Measurements from ENCODE around the gene RFX8. TPM values are rescaled to one million over a fixed set of nuclear protein-coding genes. Genes with fewer than 3 reads are reported as not detected.
"Not testable (repeated sequence)": the region's sequence is repeated elsewhere in the genome, so short reads cannot be mapped to it uniquely, and the experiment has no call there.

RFX8 gene
- polyA plus RNA-seq, 1 experiment, result 1.7 TPM

DNA sequence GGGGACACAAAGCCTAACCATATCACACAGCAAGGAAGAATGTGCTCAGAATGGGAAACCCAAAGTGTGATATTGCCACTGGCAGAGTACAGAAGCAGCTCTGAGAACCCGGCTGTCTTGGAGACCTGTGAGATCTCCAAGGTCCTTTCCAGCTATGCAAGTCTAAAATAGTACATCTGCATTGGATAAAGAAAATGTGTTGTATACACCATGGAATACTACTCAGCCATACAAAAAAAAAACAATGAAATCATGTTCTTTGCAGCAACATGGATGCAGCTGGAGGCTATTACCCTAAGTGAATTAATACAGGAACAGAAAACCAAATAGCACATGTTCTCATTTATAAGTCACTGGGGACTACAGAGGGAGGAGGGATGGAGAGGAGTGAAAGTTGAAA, 36.5 kb upstream of the RFX8 start:
- ChIA-PET CTCF (no interaction called here), POLR2A (no interaction called here)
- Histone ChIP-seq H3K27me3 (ENCODE audit: control insufficient read depth, insufficient read depth, low read length) (no peaks in the 10 kb centered on the region), H3K4me3 (ENCODE audit: low read depth, low read length) (no peak overlapping the region), H3K36me3 (ENCODE audit: control insufficient read depth, insufficient read depth, low read length) (no peaks in the 10 kb centered on the region)
- DNase-seq (ENCODE audit: low read depth), result no peak
- TF ChIP-seq, protein P1, sequence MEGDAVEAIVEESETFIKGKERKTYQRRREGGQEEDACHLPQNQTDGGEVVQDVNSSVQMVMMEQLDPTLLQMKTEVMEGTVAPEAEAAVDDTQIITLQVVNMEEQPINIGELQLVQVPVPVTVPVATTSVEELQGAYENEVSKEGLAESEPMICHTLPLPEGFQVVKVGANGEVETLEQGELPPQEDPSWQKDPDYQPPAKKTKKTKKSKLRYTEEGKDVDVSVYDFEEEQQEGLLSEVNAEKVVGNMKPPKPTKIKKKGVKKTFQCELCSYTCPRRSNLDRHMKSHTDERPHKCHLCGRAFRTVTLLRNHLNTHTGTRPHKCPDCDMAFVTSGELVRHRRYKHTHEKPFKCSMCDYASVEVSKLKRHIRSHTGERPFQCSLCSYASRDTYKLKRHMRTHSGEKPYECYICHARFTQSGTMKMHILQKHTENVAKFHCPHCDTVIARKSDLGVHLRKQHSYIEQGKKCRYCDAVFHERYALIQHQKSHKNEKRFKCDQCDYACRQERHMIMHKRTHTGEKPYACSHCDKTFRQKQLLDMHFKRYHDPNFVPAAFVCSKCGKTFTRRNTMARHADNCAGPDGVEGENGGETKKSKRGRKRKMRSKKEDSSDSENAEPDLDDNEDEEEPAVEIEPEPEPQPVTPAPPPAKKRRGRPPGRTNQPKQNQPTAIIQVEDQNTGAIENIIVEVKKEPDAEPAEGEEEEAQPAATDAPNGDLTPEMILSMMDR (IDR thresholded peaks at IDR 0.05; ENCODE audit: insufficient read depth, low read depth, low read length), result no peak

DNA sequence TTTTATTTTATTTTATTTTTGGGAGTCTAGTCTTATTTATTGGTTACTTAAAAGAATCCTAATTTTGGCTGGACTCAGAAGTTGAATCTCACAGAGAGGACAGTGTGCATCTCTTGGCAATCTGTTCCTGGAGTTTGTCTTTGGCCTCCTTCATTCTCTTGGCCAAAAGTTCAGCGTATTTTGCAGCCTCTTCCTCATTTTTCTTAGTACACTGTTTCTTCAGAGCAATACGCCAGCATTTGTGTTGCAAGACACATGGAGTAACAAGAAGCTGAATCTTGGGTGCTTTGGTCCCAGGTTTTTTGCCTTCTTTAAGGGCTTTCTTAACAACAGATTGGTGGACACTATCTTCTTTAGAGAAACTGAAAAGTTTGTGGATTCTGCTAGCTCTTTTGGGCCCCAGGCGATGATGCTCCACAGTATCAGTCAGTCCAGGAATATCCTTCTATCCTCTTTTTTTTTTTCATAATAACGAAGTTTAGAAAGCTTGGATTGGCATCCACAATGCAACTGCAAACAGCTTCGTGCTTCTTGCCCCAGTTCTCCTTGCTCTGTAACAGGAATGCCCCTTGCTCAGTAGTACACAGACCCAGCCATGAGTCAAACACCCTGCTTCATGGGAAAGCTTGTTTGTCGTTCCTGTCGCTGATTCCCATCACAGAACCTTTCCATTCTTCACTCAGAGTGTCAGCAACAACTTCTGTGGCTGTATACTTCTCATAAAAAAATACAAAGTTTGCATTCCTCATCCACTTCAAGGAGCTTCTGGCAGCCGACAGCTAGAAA, 34.8 kb upstream of the RFX8 start:
- ChIA-PET CTCF (interaction anchor here (0.7 to 1.3 kb wide), 3 partner anchors 11 to 511 kb away, joined by 3 read pairs; no protein-coding TSS in a partner anchor), POLR2A (no interaction called here)
- TF ChIP-seq, protein P1 (IDR thresholded peaks at IDR 0.05; ENCODE audit: insufficient read depth, low read depth, low read length), result no peak
- H3K36me3 ChIP-seq (ENCODE audit: control insufficient read depth, insufficient read depth, low read length), result no peaks in the 10 kb centered on the region
- no peaks in the 10 kb centered on the region for H3K27me3 ChIP-seq (ENCODE audit: control insufficient read depth, insufficient read depth, low read length)
- DNase-seq (ENCODE audit: low read depth), result no peak
- H3K4me3 ChIP-seq (ENCODE audit: low read depth, low read length), result no peak overlapping the region

DNA sequence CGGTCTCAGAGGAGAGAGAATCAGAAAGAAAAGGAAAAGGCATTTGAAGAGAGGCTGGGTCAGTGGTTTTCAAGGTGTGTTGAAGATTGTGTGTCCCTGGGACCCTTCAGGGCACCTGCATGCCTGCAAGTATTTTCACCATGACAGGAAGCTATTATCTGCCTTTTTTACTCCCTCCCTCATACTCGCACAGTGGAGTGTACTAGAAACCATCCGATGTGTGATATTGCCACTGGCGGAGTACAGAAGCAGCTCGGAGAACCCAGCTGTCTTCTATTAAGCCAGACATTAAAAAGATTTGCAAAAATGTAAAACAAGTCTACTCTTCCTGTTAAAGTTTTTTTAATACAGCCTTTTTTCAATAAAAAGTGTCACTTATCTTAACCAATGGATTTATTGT, 33.7 kb upstream of the RFX8 start:
- H3K36me3 ChIP-seq (ENCODE audit: control insufficient read depth, insufficient read depth, low read length), result no peaks in the 10 kb centered on the region
- no peak overlapping the region for H3K4me3 ChIP-seq (ENCODE audit: low read depth, low read length)
- no peaks in the 10 kb centered on the region for H3K27me3 ChIP-seq (ENCODE audit: control insufficient read depth, insufficient read depth, low read length)
- POLR2A ChIA-PET, result no interaction called here
- DNase-seq (ENCODE audit: low read depth), result no peak
- TF ChIP-seq, protein P1 (IDR thresholded peaks at IDR 0.05; ENCODE audit: insufficient read depth, low read depth, low read length), result no peak
- CTCF ChIA-PET, result interaction anchor here (0.9 to 1.3 kb wide), 2 partner anchors 35 to 44 kb away, joined by 3 read pairs; no protein-coding TSS in a partner anchor

DNA sequence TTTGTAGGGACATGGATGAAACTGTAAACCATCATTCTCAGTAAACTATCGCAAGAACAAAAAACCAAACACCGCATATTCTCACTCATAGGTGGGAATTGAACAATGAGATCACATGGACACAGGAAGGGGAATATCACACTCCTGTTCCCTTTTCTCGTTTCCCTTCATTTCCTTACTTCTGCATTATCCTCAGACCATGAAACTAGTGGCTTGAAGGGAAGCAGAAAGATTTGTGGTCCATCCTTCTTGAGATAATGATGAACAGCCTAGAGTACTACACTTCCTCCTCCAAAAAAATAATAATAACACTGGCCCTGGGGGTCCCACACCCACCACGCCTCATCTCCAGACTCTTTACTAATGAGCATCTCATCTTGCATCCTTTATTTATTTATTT, 30.4 kb upstream of the RFX8 start:
- H3K4me3 ChIP-seq (ENCODE audit: low read depth, low read length); H3K36me3 ChIP-seq (ENCODE audit: control insufficient read depth, insufficient read depth, low read length); DNase-seq (ENCODE audit: low read depth); POLR2A ChIA-PET; H3K27me3 ChIP-seq (ENCODE audit: control insufficient read depth, insufficient read depth, low read length): not testable (repeated sequence)
- CTCF ChIA-PET, result interaction anchor here (0.9 kb wide), 1 partner anchor 15 kb away, joined by 3 read pairs; no protein-coding TSS in a partner anchor

DNA sequence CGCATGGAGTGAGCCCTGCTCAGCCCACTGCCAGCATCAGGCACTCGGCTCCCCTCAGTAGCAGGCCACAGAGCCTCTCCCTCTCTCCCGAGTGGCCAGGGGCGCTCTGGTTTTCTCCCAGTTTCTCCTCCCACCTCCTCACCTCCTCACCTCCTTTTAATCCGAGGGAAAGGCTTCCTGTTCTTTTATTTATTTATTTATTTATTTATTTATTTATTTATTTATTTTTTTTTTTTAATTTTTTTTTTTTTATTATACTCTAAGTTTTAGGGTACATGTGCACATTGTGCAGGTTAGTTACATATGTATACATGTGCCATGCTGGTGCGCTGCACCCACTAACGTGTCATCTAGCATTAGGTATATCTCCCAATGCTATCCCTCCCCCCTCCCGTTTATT, 29.8 kb upstream of the RFX8 start:
- H3K4me3 ChIP-seq (ENCODE audit: low read depth, low read length); CTCF ChIA-PET; DNase-seq (ENCODE audit: low read depth); POLR2A ChIA-PET; H3K36me3 ChIP-seq (ENCODE audit: control insufficient read depth, insufficient read depth, low read length); H3K27me3 ChIP-seq (ENCODE audit: control insufficient read depth, insufficient read depth, low read length): not testable (repeated sequence)

DNA sequence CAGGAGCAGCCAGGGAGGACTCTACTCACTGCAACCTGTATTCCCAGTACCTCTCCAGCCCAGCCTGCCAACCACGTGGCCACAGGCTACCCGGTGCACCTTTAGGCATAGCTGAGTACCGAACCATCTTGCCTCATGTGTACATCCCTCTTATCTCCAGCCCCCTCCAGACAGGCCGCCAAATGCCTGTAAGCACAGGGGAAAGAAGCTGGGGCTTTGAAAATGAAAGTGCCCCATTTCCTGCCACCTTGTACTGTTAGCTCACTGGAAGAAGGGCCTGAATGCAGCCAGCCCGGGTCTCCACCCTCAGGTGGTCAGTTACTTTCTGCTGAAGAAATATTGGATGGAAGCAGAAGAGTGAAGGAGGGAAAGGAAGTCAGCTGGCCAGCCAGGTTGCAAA, 27.2 kb upstream of the RFX8 start:
- no peaks in the 10 kb centered on the region for H3K36me3 ChIP-seq (ENCODE audit: control insufficient read depth, insufficient read depth, low read length)
- H3K4me3 ChIP-seq (ENCODE audit: low read depth, low read length), result no peak overlapping the region
- ChIA-PET CTCF (interaction anchor here (1.9 kb wide), 1 partner anchor 11 kb away, joined by 7 read pairs; no protein-coding TSS in a partner anchor), POLR2A (no interaction called here)
- no peaks in the 10 kb centered on the region for H3K27me3 ChIP-seq (ENCODE audit: control insufficient read depth, insufficient read depth, low read length)
- TF ChIP-seq, protein P1 (IDR thresholded peaks at IDR 0.05; ENCODE audit: insufficient read depth, low read depth, low read length), result no peak
- no peak for DNase-seq (ENCODE audit: low read depth)

All from BJ (cell line).